Tibial nerve (tissue), 4 donors: Measurements from ENCODE around the gene GFRA3.

Experiments used
- EP300 ChIP-seq, 2 donors: sonication (generic); formaldehyde crosslinking; IDR thresholded peaks; one replicate each; pipeline ENCODE4 v1.6.1; 2017; ENCODE audit warnings: antibody characterized with exemption in 2 of 2, mild to moderate bottlenecking in 1 of 2
- TF ChIP-seq, protein P1 (sequence below), 5 experiments: fragments of 200-600 bp in 3 of 5; fragments of 450-650 bp in 2 of 5; sonication (generic) in 3 of 5; IDR thresholded peaks; one replicate each; pipeline ENCODE4 v1.5.1; 2016 to 2019; ENCODE audit warnings: antibody characterized with exemption in 5 of 5, mild to moderate bottlenecking in 3 of 5, moderate library complexity in 2 of 5

GRCh38 chr5:138229387-138229786 lies 45.0 kb downstream of the GFRA3 start:
- TF ChIP-seq, protein P1, sequence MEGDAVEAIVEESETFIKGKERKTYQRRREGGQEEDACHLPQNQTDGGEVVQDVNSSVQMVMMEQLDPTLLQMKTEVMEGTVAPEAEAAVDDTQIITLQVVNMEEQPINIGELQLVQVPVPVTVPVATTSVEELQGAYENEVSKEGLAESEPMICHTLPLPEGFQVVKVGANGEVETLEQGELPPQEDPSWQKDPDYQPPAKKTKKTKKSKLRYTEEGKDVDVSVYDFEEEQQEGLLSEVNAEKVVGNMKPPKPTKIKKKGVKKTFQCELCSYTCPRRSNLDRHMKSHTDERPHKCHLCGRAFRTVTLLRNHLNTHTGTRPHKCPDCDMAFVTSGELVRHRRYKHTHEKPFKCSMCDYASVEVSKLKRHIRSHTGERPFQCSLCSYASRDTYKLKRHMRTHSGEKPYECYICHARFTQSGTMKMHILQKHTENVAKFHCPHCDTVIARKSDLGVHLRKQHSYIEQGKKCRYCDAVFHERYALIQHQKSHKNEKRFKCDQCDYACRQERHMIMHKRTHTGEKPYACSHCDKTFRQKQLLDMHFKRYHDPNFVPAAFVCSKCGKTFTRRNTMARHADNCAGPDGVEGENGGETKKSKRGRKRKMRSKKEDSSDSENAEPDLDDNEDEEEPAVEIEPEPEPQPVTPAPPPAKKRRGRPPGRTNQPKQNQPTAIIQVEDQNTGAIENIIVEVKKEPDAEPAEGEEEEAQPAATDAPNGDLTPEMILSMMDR (IDR thresholded peaks at IDR 0.05) = no peak
- TF ChIP-seq EP300 (IDR thresholded peaks at IDR 0.05) = no peak
